ENCODE results near the gene SERPINI1.

- TF ChIP-seq CTCF (conservative IDR thresholded peaks at IDR 0.05; ENCODE audit: low read depth, low read length) (no peak), EZH2 (IDR thresholded peaks at IDR 0.05; ENCODE audit: borderline replicate concordance, low read depth, low read length, poor library complexity, severe bottlenecking) (no peak)
Observed at GRCh38 chr3:167811031-167811430, 75.5 kb downstream of the SERPINI1 start.

Measured in A673 (cell line).